GM12801 (cell line): ENCODE measurements around the gene TCF25.

Source experiments
- TF ChIP-seq, protein P1 (sequence below): IDR thresholded peaks from one replicate; pipeline ENCODE4 v1.5.1; 2011; ENCODE audit warnings: control low read depth; ENCODE audit not compliant: insufficient read length; ENCODE audit errors: extremely low read depth

The TCF25 gene

DNA sequence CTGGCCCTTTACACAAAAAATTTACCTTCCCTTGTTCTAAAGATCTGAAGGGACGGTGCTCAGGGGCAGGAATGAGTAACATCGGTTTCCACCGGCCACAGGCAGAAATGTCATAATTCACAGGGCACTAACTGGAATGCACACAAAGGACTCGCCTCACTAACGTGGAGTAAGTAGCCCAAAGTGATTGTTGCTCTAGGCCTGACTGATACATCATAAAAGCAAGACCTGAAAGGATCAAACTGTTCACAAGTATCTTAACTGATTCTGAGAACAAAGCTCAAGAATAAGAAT, 8.9 kb upstream of the TCF25 start:
- TF ChIP-seq, protein P1, sequence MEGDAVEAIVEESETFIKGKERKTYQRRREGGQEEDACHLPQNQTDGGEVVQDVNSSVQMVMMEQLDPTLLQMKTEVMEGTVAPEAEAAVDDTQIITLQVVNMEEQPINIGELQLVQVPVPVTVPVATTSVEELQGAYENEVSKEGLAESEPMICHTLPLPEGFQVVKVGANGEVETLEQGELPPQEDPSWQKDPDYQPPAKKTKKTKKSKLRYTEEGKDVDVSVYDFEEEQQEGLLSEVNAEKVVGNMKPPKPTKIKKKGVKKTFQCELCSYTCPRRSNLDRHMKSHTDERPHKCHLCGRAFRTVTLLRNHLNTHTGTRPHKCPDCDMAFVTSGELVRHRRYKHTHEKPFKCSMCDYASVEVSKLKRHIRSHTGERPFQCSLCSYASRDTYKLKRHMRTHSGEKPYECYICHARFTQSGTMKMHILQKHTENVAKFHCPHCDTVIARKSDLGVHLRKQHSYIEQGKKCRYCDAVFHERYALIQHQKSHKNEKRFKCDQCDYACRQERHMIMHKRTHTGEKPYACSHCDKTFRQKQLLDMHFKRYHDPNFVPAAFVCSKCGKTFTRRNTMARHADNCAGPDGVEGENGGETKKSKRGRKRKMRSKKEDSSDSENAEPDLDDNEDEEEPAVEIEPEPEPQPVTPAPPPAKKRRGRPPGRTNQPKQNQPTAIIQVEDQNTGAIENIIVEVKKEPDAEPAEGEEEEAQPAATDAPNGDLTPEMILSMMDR: no peak

DNA sequence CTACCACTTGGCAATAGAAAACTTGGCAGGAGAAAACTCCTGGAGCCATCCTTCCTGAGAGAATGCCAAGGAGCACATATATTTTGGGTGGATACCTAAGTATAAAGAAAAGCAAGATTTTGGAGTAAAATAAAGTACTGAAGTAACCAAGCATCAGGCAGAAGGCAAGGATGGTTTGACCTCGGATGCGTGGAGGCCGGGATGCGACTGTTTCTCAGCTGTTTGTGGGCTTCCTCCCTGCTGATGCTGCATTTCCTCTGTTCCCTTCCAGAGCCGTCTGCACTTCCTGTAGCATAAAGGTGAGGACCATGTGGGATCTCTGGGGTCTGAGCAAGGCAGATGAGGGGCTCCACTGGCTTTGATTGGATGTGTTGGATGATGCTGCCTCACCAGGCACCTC, 5.5 kb upstream of the TCF25 start:
- TF ChIP-seq, protein P1: no peak

DNA sequence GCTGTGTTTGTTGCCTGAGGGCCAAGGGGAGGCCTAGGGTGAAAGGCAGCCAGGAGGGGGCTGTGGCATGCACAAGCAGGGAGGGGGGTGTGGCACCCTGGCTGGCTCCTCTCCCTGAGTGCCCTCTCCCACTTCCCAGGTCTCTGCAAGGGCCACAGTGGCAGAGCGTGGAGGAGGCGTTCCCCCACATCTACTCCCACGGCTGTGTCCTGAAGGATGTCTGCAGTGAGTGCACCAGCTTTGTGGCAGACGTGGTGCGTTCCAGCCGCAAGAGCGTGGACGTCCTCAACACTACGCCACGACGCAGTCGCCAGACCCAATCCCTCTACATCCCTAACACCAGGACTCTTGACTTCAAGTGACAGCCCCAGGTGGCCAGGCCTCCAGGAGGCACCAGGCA, 3.5 kb upstream of the TCF25 start:
- TF ChIP-seq, protein P1: no peak

DNA sequence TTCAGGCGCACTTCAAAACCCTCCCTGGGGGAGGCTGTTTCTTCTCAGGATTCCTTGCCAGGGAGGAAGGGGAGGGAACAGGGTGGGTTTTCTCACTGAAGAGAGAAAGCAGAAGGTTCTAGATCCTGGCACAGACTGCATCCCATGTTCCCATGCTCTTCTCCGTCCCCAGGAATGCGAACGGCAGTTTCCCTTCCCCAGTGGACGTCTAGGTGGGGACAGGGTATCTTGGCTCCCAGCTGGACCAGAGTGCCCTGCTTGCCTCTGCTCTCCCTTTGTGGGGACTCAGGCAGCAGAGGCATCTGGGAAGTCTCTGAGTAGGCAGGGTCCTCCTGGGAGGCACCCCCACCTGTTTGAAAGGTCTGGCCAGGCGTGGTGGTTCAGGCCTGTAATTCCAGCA, 3.0 kb upstream of the TCF25 start:
- TF ChIP-seq, protein P1: no peak

DNA sequence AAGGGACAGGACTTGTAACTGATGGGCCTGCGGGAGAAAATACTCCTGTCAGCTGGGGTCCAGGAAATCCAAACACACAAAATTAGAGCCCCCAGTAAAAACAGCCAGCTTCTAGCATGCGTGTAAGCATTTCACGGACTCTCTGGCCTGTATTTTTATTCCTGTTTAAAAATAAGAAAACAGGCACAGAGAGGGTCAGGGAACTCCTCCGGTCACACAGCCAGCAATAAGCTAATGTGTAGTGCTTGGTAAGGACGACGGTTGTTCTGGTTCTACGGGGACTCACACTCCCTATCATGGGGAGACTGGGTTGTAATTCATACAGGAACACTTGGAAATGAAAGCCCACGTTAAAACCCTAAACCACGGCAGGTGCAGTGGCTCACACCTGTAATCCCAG, 1.5 kb upstream of the TCF25 start:
- TF ChIP-seq, protein P1: no peak

DNA sequence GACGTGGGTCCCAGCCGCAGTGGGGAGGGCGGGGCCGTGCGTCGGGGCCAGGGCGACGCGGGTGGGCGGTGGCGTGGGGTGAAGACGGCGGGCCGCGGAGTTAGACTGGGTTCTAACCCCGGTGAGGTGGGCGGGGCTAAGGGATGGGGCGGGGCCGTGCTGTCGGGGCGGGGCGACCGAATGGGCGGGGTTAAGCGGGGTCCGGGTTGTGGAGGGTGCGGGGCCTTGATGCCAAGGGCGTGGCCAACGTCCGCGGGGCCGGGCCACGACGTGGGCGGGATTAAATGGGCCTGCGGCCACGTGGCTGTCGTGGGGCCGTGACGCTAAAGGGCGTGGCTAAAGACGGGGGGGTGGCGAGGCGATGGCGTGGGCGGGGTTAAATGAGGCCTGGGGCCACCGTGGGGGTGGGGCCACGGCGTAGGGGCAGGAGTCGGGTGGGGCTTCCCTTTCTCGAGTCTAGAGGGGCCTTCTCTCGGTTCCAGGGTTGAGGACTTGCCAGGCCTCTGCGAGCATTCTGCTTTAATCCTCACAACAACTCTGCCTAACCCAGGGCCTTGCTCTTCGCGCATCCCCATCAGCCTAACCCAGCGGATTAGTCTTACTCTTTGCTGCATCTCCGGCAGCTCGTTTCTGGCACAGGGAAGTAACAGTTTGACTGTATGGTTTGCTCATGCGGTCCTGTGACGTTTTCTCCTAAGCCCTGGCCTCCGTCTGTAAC, 739 bp downstream of the TCF25 start:
- TF ChIP-seq, protein P1: no peak

DNA sequence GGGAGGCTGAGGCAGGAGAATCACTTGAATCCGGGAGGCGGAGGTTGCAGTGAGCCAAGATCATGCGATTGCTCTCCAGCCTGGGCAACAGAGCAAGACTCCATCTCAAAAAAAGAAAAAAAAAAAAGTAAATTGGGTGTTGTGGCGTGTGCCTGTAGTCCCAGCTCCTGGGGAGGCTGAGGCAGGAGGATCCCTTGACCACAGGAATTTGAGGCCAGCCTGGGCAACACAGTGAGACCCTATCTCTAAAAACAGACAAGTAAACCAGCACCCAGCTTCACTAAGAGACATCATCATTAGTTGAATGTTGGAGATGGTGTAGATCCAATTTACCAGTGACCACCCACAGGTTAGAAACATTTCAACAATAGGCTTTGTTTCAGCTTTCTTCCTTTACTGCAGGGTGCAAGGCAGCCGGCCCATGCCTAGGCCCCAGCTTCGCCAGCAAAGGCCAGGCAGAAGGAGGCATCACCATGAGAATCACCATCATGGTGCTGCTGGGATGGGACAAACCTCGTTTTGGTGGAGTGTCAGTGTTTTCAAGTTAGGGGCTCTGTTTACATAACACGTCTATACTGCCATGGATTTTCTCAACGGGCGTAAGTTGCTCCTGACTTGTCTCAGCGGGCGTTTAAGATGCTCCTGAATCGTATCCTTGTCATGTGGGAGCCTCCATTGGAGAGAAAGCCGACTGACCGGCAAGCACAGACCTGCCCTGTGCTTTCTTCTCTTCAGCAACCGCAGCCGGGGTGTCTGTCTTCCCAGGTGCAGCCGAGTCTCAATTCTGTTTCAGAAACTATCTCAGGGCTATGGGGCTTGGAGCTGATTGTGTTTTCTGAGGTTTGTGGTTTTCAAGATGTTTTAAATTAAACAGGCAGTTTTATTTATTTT, 7.3 kb downstream of the TCF25 start:
- TF ChIP-seq, protein P1: no peak
